GM18951 (cell line): Measurements from ENCODE around the gene TGM6.

Experiments
- POLR2A ChIP-seq: IDR thresholded peaks from 4 replicates; pipeline ENCODE4 v1.6.1; 2011; ENCODE audit warnings: mild to moderate bottlenecking; ENCODE audit not compliant: insufficient read length, insufficient read depth; ENCODE audit errors: extremely low read depth
- in situ Hi-C: fragments of 300-500 bp; cut with MboI; formaldehyde crosslinking; loops from one replicate; pipeline ENCODE4 v1.12.0; 2022; ENCODE audit warnings: low sequenced_read_pairs, mixed read lengths, inconsistent platforms; ENCODE audit not compliant: unreplicated experiment

The TGM6 gene

GRCh38 chr20:2380601-2381000 is at the start of gene TGM6:
Gene TGM6, plus strand, starts transcription at chr20:2380901. Its CDS starts 68 bp downstream, at chr20:2380969.
- in situ Hi-C loops, result no loop called here
- TF ChIP-seq POLR2A, result no peak

GRCh38 chr20:2331106-2331505 is 49.6 kb upstream of the TGM6 start:
- in situ Hi-C loops, result no loop called here
- TF ChIP-seq POLR2A, result no peak

GRCh38 chr20:2331901-2332565 is 48.7 kb upstream of the TGM6 start:
- no peak for TF ChIP-seq POLR2A
- in situ Hi-C loops, result no loop called here

GRCh38 chr20:2332711-2333110 is 48.0 kb upstream of the TGM6 start:
- in situ Hi-C loops, result no loop called here
- no peak for TF ChIP-seq POLR2A

- in situ Hi-C loops, result no loop called here
- no peak for TF ChIP-seq POLR2A
Measured at GRCh38 chr20:2333821-2334220, 46.9 kb upstream of the TGM6 start.

- in situ Hi-C loops, result no loop called here
- TF ChIP-seq POLR2A, result no peak
Measured at GRCh38 chr20:2335096-2335870, 45.4 kb upstream of the TGM6 start.

GRCh38 chr20:2336471-2336870 is 44.2 kb upstream of the TGM6 start:
- no peak for TF ChIP-seq POLR2A
- in situ Hi-C loops, result no loop called here

- in situ Hi-C loops, result no loop called here
- no peak for TF ChIP-seq POLR2A
Measured at GRCh38 chr20:2337142-2337541, 43.6 kb upstream of the TGM6 start.

- in situ Hi-C loops, result no loop called here
- TF ChIP-seq POLR2A, result no peak
Measured at GRCh38 chr20:2338411-2339066, 42.2 kb upstream of the TGM6 start.

- no peak for TF ChIP-seq POLR2A
- in situ Hi-C loops, result no loop called here
Measured at GRCh38 chr20:2340136-2340535, 40.6 kb upstream of the TGM6 start.

- no peak for TF ChIP-seq POLR2A
- in situ Hi-C loops, result no loop called here
Measured at GRCh38 chr20:2340823-2341222, 39.9 kb upstream of the TGM6 start.

- TF ChIP-seq POLR2A, result no peak
- in situ Hi-C loops, result no loop called here
Measured at GRCh38 chr20:2341336-2341735, 39.4 kb upstream of the TGM6 start.

GRCh38 chr20:2342243-2342642 is 38.5 kb upstream of the TGM6 start:
- in situ Hi-C loops, result no loop called here
- no peak for TF ChIP-seq POLR2A

- TF ChIP-seq POLR2A, result no peak
- in situ Hi-C loops, result no loop called here
Measured at GRCh38 chr20:2346188-2346587, 34.5 kb upstream of the TGM6 start.
